Lower lobe of right lung (tissue), 2 donors: ENCODE measurements around the gene NAMPT. TPM values are rescaled to one million over a fixed set of nuclear protein-coding genes. Genes with fewer than 3 reads are reported as not detected.

ENCODE experiments used
- ATAC-seq, 2 donors: fragments of 200-7000 bp; cut with Tn5 transposase; one replicate each; pipeline ENCODE4 v1.9.1; 2020 to 2022; ENCODE audit warnings: mild to moderate bottlenecking in 2 of 2, moderate library complexity in 2 of 2
- DNase-seq: peaks from one replicate; pipeline ENCODE4 v3.0.0-alpha.2; 2020
- H3K27ac ChIP-seq: fragments of 200-600 bp; one replicate; pipeline ENCODE4 v1.8.0; 2022
- H3K27me3 ChIP-seq: fragments of 200-600 bp; one replicate; pipeline ENCODE4 v1.8.0; 2022; ENCODE audit warnings: low read depth
- H3K36me3 ChIP-seq: fragments of 200-600 bp; one replicate; pipeline ENCODE4 v1.8.0; 2022; ENCODE audit warnings: mild to moderate bottlenecking
- H3K4me1 ChIP-seq: fragments of 200-600 bp; one replicate; pipeline ENCODE4 v1.8.0; 2022
- H3K4me3 ChIP-seq: fragments of 200-600 bp; one replicate; pipeline ENCODE4 v1.8.0; 2022; ENCODE audit warnings: mild to moderate bottlenecking
- H3K9me3 ChIP-seq: fragments of 200-600 bp; one replicate; pipeline ENCODE4 v1.8.0; 2022
- intact Hi-C: fragments of 100-400 bp; cut with DNase I; formaldehyde crosslinking; loops from one replicate; pipeline ENCODE4 v1.11.0; 2022
- long read RNA-seq: library from polyadenylated mRNA; unstranded; transcript quantifications from one replicate; pipeline ENCODE4 v2.0.0, GENCODE V29; 2021
- total RNA-seq: library from RNA; stranded (reverse); fragmentation: NEBNext Ultra II Directional; extraction: Animal tissue kit (Norgen Biotek cat#: 25700); gene quantifications from one replicate; pipeline ENCODE4 v1.2.1, GENCODE V29; 2021
- TF ChIP-seq, protein P1 (sequence below): fragments of 200-600 bp; IDR thresholded peaks from one replicate; pipeline ENCODE4 v1.8.0; 2022; ENCODE audit warnings: antibody characterized with exemption, mild to moderate bottlenecking
- donor health status: DM: no; HTN: yes; CAD: no; lungs with severe emphysema.

The NAMPT gene
- 177 TPM for total RNA-seq
- long read RNA-seq, full-length matches to known transcripts: 85 of 111 reads
- long read RNA-seq, partial matches to known transcripts: 5 of 111 reads
- long read RNA-seq, other reads (novel, unspliced or antisense): 21 of 111 reads

DNA sequence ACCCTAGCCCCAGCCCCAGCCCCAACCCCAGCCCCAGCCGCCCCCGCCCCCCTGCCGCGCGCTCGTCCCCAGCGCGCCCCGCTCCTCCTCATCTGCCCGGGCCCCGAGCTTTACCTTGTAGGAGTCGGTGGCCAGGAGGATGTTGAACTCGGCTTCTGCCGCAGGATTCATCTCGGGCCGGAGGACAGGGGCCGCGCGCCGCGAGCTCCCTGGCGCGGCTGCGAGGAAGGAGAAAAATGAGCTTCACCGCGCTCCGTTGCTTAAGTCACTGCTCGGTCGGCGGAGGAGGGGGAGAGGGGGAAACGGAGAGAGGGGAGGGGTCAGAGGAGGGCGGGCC is at the start of gene NAMPT:
Gene NAMPT (minus strand): TSS at position 270 of the 337 bp plus-strand sequence. CDS start 99 bp downstream, at position 171.
- no peaks in the 10 kb centered on the region for H3K36me3 ChIP-seq
- no peak for ATAC-seq
- peaks cover 44% of the 10 kb centered on the region for H3K4me1 ChIP-seq
- TF ChIP-seq, protein P1, sequence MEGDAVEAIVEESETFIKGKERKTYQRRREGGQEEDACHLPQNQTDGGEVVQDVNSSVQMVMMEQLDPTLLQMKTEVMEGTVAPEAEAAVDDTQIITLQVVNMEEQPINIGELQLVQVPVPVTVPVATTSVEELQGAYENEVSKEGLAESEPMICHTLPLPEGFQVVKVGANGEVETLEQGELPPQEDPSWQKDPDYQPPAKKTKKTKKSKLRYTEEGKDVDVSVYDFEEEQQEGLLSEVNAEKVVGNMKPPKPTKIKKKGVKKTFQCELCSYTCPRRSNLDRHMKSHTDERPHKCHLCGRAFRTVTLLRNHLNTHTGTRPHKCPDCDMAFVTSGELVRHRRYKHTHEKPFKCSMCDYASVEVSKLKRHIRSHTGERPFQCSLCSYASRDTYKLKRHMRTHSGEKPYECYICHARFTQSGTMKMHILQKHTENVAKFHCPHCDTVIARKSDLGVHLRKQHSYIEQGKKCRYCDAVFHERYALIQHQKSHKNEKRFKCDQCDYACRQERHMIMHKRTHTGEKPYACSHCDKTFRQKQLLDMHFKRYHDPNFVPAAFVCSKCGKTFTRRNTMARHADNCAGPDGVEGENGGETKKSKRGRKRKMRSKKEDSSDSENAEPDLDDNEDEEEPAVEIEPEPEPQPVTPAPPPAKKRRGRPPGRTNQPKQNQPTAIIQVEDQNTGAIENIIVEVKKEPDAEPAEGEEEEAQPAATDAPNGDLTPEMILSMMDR: no peak
- H3K27me3 ChIP-seq: no peaks in the 10 kb centered on the region
- no peak for DNase-seq
- intact Hi-C loops: no loop called here
- H3K9me3 ChIP-seq: no peaks in the 10 kb centered on the region
- H3K27ac ChIP-seq: peak within 1 kb of the TSS; percentile 96
- peak within 1 kb of the TSS; percentile 75 for H3K4me3 ChIP-seq

DNA sequence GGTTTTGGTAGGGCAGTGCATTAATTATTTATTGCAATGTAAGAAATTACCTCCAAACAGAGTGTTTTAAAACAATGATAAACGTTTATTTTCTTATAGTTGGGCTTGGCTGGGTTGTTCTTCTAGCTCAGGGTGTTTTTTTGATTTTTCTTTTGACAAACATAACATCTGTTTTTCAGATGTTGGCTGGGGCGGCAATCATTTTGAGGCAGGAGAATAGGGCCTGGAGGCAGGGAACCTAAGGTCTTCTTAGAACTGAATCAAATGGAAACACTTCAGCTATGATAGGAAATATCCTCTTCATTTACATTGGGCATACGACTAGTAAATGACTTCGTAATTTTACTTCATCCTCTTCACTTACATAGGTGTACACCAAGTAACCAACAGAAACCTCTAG is 47.4 kb upstream of the NAMPT start:
- ATAC-seq (no peak), DNase-seq (no peak)
- H3K4me1 ChIP-seq: no peaks in the 10 kb centered on the region
- no peaks in the 10 kb centered on the region for H3K36me3 ChIP-seq
- no peaks in the 10 kb centered on the region for H3K27me3 ChIP-seq
- H3K4me3 ChIP-seq: no peak overlapping the region
- no peak overlapping the region for H3K27ac ChIP-seq
- peaks cover 4% of the 10 kb centered on the region for H3K9me3 ChIP-seq
- intact Hi-C loops: no loop called here
- TF ChIP-seq, protein P1: no peak

DNA sequence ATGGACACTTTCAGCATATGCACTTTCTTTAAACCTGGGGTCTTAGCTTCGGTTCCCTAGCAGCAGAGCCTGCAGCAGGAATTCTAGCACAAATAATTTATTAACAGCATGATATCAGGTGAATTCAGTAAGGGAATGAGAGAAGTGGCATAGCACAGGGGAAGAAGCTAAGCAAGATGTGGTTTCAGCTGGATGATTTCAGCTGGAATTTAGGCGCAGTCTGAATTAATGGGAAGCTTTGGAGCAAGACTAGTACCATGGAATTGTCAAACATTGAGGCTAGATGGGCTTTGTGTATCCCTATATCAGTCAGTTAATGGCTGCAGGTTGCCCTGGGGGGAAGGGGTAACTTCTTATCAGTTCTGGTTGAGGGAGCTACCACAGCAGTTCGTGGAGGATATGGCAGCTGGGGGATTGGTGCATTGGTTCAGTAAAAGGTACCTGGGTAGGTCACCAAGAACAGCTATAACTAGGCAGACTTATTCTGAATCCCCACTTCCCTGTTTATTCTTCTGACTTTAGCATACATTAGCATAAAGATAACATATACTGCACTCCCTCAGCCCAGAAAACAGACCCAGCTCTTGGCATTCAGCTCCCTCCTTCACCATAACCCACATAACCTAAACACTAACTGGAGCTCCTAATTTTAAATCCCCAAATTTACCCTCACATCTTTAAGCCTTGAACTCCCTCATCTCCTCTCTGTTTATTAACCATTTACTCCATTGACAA is 46.8 kb upstream of the NAMPT start:
- H3K27ac ChIP-seq: no peak overlapping the region
- H3K4me1 ChIP-seq: no peaks in the 10 kb centered on the region
- no peaks in the 10 kb centered on the region for H3K9me3 ChIP-seq
- intact Hi-C loops: no loop called here
- H3K4me3 ChIP-seq: no peak overlapping the region
- TF ChIP-seq, protein P1: no peak
- no peak for ATAC-seq
- no peaks in the 10 kb centered on the region for H3K27me3 ChIP-seq
- no peak for DNase-seq
- H3K36me3 ChIP-seq: no peaks in the 10 kb centered on the region

DNA sequence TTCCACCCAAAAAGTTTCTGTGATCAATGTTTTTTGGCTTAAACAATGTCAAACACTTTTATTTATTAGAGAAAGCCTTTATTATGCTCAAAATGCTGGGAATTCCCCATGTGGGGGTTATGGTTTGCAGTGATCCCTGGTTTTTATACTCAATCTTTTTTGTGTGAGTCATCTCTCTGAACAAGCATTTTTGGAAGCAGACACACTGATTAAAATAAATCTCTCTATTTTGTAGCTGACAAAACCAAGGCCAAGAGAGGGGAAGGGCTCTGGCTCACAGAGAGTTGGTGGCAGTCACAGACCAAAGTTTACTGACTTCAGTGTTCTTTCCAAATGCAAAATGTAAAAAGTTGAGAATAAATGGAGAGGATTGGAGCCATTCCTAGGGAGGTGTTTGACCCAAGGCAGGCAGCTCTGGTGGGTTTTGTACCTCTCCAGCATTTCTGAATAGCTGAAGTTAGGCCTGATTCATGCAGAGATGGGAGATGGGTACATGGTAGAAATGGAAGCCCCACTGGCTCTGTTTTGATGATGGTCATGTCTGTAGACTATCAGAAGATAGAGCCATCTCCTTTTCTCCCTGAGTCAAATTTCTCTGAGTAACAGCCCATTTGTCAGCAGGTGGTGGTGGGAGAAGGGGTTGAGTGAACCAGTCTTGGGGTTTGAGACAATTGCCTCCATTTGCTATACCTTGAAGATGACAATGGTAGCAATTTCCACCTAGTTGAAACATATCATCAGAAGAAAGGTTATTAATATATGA is 45.4 kb upstream of the NAMPT start:
- H3K27ac ChIP-seq: no peak overlapping the region
- TF ChIP-seq, protein P1: no peak
- DNase-seq: no peak
- intact Hi-C loops: no loop called here
- H3K9me3 ChIP-seq: no peaks in the 10 kb centered on the region
- no peaks in the 10 kb centered on the region for H3K36me3 ChIP-seq
- ATAC-seq: peak in 1 of 2 donors; percentile 35
- no peaks in the 10 kb centered on the region for H3K4me1 ChIP-seq
- no peak overlapping the region for H3K4me3 ChIP-seq
- H3K27me3 ChIP-seq: no peaks in the 10 kb centered on the region

DNA sequence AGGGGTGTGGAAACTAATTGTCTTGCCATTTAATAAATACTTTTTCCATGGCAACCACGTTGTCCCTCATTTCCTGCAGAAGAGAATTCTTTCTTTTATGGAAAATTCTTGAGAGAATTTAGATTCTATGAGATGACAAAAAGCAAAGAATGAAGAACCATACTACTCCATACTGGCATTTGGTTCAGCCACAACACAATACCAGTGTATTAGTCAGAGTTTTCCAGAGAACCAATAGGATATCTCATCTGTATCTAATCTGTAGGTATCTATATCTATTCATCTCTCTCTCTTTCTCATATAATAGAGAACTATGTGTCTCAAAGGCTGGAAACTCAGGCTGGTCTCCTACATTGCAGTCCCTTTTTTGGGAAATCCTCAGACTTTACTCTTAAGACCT is 44.6 kb upstream of the NAMPT start:
- Histone ChIP-seq H3K27me3 (no peaks in the 10 kb centered on the region), H3K27ac (no peak overlapping the region), H3K36me3 (no peaks in the 10 kb centered on the region), H3K4me3 (no peak overlapping the region), H3K9me3 (no peaks in the 10 kb centered on the region), H3K4me1 (no peaks in the 10 kb centered on the region)
- intact Hi-C loops: no loop called here
- no peak for DNase-seq
- ATAC-seq: no peak
- TF ChIP-seq, protein P1: no peak
